Inflammatory macrophage (primary cell): ENCODE results near the gene MAPK10.
"Not testable (repeated sequence)": the region's sequence is repeated elsewhere in the genome, so short reads cannot be mapped to it uniquely, and the experiment has no call there.

Experiments used
- DNase-seq, 2 donors: peaks; one replicate each; pipeline ENCODE4 v3.0.0-alpha.2; 2020 to 2022

The MAPK10 gene

GRCh38 chr4:85965017-85965416, 394.8 kb downstream of the MAPK10 start:
- not testable (repeated sequence) for DNase-seq

GRCh38 chr4:85964298-85964697, 395.6 kb downstream of the MAPK10 start:
- no peak for DNase-seq

- DNase-seq = no peak
These were observed 396.6 kb downstream of the MAPK10 start for GRCh38 chr4:85963231-85963630.

GRCh38 chr4:85961887-85962286, 398.0 kb downstream of the MAPK10 start:
- no peak for DNase-seq

- DNase-seq = no peak
These were observed 403.4 kb downstream of the MAPK10 start for GRCh38 chr4:85956293-85956945.

GRCh38 chr4:85955620-85956292, 404.1 kb downstream of the MAPK10 start:
- DNase-seq = no peak

- no peak for DNase-seq
These were observed 406.2 kb downstream of the MAPK10 start for GRCh38 chr4:85953651-85954018.

- no peak for DNase-seq
These were observed 406.7 kb downstream of the MAPK10 start for GRCh38 chr4:85952972-85953650.

- no peak for DNase-seq
These were observed 407.3 kb downstream of the MAPK10 start for GRCh38 chr4:85952528-85952927.

GRCh38 chr4:85951099-85951498, 408.8 kb downstream of the MAPK10 start:
- DNase-seq = no peak

- no peak for DNase-seq
These were observed 413.0 kb downstream of the MAPK10 start for GRCh38 chr4:85946821-85947220.

- no peak for DNase-seq
These were observed 417.7 kb downstream of the MAPK10 start for GRCh38 chr4:85942107-85942506.

- DNase-seq = no peak
These were observed 419.7 kb downstream of the MAPK10 start for GRCh38 chr4:85940151-85940550.
